Astrocyte of the cerebellum (primary cell): ENCODE data around the gene PCNX3.
"Not testable (repeated sequence)": the region's sequence is repeated elsewhere in the genome, so short reads cannot be mapped to it uniquely, and the experiment has no call there.

Experiments
- DNase-seq: peaks from one replicate; pipeline ENCODE4 v3.0.0-alpha.2; 2011; ENCODE audit warnings: low read depth
- H3K4me3 ChIP-seq: 2 replicates; pipeline ENCODE4 v1.5.1; 2011; ENCODE audit warnings: mild to moderate bottlenecking, low read depth, low read length, moderate library complexity
- CTCF ChIP-seq: IDR thresholded peaks from 2 replicates; pipeline ENCODE4 v1.5.1; 2012; ENCODE audit warnings: low read length, low read depth, moderate library complexity, mild to moderate bottlenecking; ENCODE audit errors: missing control alignments
- in situ Hi-C: cut with HindIII; loops from 2 replicates; pipeline ENCODE4 v1.10.0; 2017; ENCODE audit warnings: low sequenced_read_pairs

The PCNX3 gene

GRCh38 chr11:65680192-65680743 is 64.7 kb downstream of the PCNX3 start:
- TF ChIP-seq CTCF, result no peak
- H3K4me3 ChIP-seq, result no peak overlapping the region
- in situ Hi-C loops, result no loop called here
- no peak for DNase-seq

- H3K4me3 ChIP-seq, DNase-seq, in situ Hi-C loops: not testable (repeated sequence)
Observed at GRCh38 chr11:65683480-65683879, 67.9 kb downstream of the PCNX3 start.

- TF ChIP-seq CTCF, result no peak
- H3K4me3 ChIP-seq, result no peak overlapping the region
- in situ Hi-C loops, result no loop called here
- DNase-seq, result no peak
Observed at GRCh38 chr11:65685981-65686380, 70.4 kb downstream of the PCNX3 start.
